Measurements from ENCODE around the gene IMP4. TPM values are rescaled to one million over a fixed set of nuclear protein-coding genes. Genes with fewer than 3 reads are reported as not detected.

IMP4 gene
- total RNA-seq, 2 experiments from 2014 or later, result 80.7 to 88.6 TPM

GRCh38 chr2:130372833-130373807, 30.4 kb downstream of the IMP4 start:
- DNase-seq (no peak), ATAC-seq (peak; percentile 2)
- POLR2A ChIA-PET, result interaction anchor here (1.6 to 3.1 kb wide), 3 partner anchors 17 to 192 kb away, joined by 4 to 20 read pairs (median 18); partner anchors contain the start of genes IMP4 and SMPD4

DNA sequence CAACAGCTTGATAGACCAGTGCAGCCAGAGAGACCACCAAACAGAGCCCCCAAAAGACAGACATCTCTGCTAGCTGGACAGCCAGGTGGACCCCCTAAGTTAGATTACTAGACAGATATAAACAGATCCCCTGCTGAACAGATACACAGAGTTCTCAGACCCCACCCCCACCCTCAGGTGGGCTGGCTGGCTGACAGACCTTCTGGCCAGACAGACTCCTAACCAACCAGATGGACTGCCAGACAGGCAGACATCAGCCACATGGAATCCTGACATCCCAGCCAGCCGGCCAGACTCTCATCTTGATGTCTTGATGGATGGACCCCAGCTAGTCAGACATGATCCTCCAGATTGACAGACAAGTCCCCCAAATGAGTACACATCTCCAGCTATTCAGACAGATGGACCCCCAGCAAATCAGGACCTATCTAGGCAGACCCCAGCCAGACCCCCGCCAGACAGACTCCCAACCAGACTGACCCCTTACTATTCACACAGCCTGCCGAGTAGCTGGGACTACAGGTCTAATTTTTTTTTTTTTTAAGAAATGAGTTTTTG, 31.2 kb downstream of the IMP4 start:
- Mint-ChIP-seq H3K9me3 (ENCODE audit: insufficient read depth) (no peaks in the 10 kb centered on the region), H3K27me3 (ENCODE audit: low read depth) (peaks cover under 1% of the 10 kb centered on the region), H3K27ac (peak overlapping the region; percentile 88), H3K4me1 (ENCODE audit: low read depth) (peaks cover 86% of the 10 kb centered on the region), H3K4me3 (peak overlapping the region; percentile 44), H3K36me3 (ENCODE audit: low read depth) (peaks cover 61% of the 10 kb centered on the region)
- DNase-seq (no peak), ATAC-seq (no peak)
- ChIA-PET POLR2A (interaction anchor here (1.6 to 3.1 kb wide), 3 partner anchors 16 to 193 kb away, joined by 4 to 20 read pairs (median 18); partner anchors contain the start of genes IMP4 and SMPD4), CTCF (interaction anchor here (1.1 to 2.2 kb wide), 5 partner anchors 12 to 47 kb away, joined by 3 to 14 read pairs (median 7); partner anchors contain the start of genes IMP4 and PTPN18)

More at GRCh38 chr2:130372833-130373807, 30.4 kb downstream of the IMP4 start:
- Mint-ChIP-seq H3K27me3 (ENCODE audit: low read depth) (peaks cover 6% of the 10 kb centered on the region), H3K36me3 (ENCODE audit: low read depth) (peaks cover 61% of the 10 kb centered on the region), H3K27ac (peak overlapping the region; percentile 88), H3K9me3 (ENCODE audit: insufficient read depth) (no peaks in the 10 kb centered on the region), H3K4me1 (ENCODE audit: low read depth) (peaks cover 78% of the 10 kb centered on the region), H3K4me3 (peak overlapping the region; percentile 81)
- CTCF ChIA-PET, result interaction anchor here (0.8 to 2.2 kb wide), 8 partner anchors 10 to 47 kb away, joined by 3 to 14 read pairs (median 4); partner anchors contain the start of genes IMP4 and PTPN18

- Mint-ChIP-seq H3K36me3 (ENCODE audit: low read depth) (peaks cover 64% of the 10 kb centered on the region), H3K4me3 (no peak overlapping the region), H3K27ac (peak overlapping the region; percentile 55), H3K4me1 (ENCODE audit: low read depth) (peaks cover 88% of the 10 kb centered on the region), H3K9me3 (ENCODE audit: insufficient read depth) (no peaks in the 10 kb centered on the region), H3K27me3 (ENCODE audit: low read depth) (no peaks in the 10 kb centered on the region)
- DNase-seq (no peak), ATAC-seq (no peak)
- ChIA-PET CTCF (no interaction called here), POLR2A (interaction anchor here (1.6 to 3.1 kb wide), 3 partner anchors 15 to 194 kb away, joined by 4 to 20 read pairs (median 18); partner anchors contain the start of genes IMP4 and SMPD4)
Observed at GRCh38 chr2:130374587-130375290, 32.0 kb downstream of the IMP4 start.

- Mint-ChIP-seq H3K4me3 (no peak overlapping the region), H3K9me3 (ENCODE audit: insufficient read depth) (no peaks in the 10 kb centered on the region), H3K4me1 (ENCODE audit: low read depth) (peaks cover 88% of the 10 kb centered on the region), H3K27me3 (ENCODE audit: low read depth) (no peaks in the 10 kb centered on the region), H3K27ac (peak overlapping the region; percentile 5), H3K36me3 (ENCODE audit: low read depth) (peaks cover 70% of the 10 kb centered on the region)
- CTCF ChIA-PET, result interaction anchor here (0.9 kb wide), 1 partner anchor 14 kb away, joined by 3 read pairs; no protein-coding TSS in a partner anchor
- no peak for ATAC-seq
- POLR2A ChIA-PET, result interaction anchor here (3.1 kb wide), 1 partner anchor 14 kb away, joined by 20 read pairs; no protein-coding TSS in a partner anchor
- no peak for DNase-seq
Observed at GRCh38 chr2:130375291-130376266, 32.9 kb downstream of the IMP4 start.

DNA sequence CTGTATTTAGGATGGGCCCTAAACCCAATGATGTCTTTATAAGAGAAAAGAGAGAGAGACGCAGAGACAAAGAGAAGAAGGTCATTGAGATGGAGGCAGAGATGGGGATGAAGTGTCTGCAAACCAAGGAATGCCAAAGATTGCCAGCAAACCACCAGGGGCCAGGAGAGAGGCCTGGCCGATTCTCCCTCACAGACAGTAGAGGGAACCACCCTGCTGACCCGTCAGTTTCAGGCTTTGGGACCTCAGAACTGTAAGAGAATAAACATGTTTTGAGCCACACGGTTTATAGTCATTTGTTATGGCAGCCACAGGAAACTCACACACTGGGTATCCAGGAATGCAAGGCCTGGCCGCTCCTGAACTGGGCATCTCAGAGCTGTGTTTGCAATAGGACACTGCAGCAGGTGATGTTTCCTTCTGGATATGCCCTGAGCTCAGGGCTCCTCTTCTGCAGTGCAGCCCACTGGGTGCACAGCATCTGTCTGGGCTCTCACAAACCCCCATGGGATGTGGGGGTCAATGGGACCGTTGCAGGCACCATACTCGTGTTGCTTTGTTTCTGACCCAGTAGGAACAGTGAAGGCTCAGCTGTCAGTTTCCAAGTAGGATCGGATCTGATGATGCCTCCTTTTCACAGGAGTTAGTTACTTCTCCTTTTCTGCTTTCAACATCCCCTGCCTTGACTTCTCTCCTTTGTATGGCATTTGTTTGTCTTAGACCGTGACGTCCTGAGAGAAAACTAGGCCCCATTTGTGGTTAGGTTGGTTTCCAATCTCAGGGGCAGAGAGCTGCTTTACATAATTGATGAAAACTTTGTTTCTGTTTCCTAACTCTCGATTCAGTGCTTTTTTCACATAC, 34.0 kb downstream of the IMP4 start:
- Mint-ChIP-seq H3K9me3 (ENCODE audit: insufficient read depth) (no peaks in the 10 kb centered on the region), H3K27ac (peak overlapping the region; percentile 31), H3K36me3 (ENCODE audit: low read depth) (peaks cover 69% of the 10 kb centered on the region), H3K4me1 (ENCODE audit: low read depth) (peaks cover 81% of the 10 kb centered on the region), H3K4me3 (no peak overlapping the region), H3K27me3 (ENCODE audit: low read depth) (no peaks in the 10 kb centered on the region)
- DNase-seq, result no peak
- POLR2A ChIA-PET, result interaction anchor here (0.9 to 3.7 kb wide), 2 partner anchors 10 to 34 kb away, joined by 3 to 20 read pairs; partner anchors contain the start of gene IMP4
- CTCF ChIA-PET, result interaction anchor here (0.9 to 2.7 kb wide), 4 partner anchors 13 to 21 kb away, joined by 3 to 7 read pairs (median 3); partner anchors contain the start of gene PTPN18
- ATAC-seq, result no peak

DNA sequence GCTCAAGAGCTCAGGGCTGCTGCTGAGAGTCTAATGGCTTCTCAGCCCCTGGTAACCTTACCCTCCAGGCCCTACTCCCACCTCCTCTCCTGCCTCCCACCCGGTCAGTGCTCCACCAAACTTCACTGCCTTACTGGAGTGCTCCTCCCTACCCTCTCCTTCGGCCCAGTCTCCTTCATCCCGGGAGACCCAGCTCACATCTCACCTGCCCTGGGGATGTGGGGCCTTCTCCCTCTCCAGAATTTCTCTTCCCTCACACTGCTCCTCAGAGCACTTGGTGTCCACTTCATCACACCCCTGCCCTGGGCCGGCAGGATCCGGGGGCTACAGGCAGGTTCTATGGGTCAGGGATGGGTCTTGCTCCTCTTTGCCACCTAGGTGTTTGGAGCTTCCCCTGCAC, 34.8 kb downstream of the IMP4 start:
- peak overlapping the region; percentile 50 for H3K27ac Mint-ChIP-seq
- peaks cover 71% of the 10 kb centered on the region for H3K36me3 Mint-ChIP-seq (ENCODE audit: low read depth)
- H3K4me1 Mint-ChIP-seq (ENCODE audit: low read depth), result peaks cover 78% of the 10 kb centered on the region
- no peaks in the 10 kb centered on the region for H3K9me3 Mint-ChIP-seq (ENCODE audit: insufficient read depth)
- ChIA-PET POLR2A (interaction anchor here (0.9 to 3.7 kb wide), 2 partner anchors 11 to 35 kb away, joined by 3 to 20 read pairs; partner anchors contain the start of gene IMP4), CTCF (interaction anchor here (1.0 to 2.7 kb wide), 5 partner anchors 12 to 39 kb away, joined by 3 to 7 read pairs (median 4); partner anchors contain the start of genes IMP4 and PTPN18)
- DNase-seq, result no peak
- no peak overlapping the region for H3K4me3 Mint-ChIP-seq
- H3K27me3 Mint-ChIP-seq (ENCODE audit: low read depth), result no peaks in the 10 kb centered on the region
- no peak for ATAC-seq

DNA sequence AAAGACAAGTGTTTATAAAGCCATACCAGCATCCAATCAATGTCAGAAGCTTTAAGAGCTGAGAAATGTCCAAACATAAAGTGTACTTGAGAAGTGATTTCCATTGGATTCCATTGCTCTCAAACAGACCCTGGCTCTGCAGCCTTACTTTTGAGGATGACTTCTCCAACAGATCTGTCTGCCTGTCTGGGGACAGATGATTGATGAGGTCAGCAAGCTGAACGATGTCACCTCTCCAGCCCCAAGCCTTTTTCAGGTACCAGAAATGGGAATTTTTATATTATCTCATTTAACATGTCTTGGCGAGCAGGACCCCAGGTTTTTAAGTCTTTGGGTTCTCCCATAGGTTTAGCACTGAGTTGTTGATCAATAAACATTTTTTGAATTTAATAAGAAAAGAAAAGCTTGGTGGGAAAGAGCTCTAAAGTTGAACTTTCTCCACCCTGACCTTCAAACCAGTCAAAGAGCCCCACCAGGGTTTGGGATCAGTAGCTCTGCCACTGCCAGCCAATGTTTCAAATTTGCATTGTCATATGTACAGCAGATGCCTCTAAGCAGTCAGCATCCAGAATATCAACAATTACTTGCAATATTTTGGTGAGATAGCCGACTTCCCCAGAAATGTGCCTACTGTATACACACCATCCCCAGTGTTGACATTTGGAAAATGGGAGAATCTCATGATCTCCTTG, 35.7 kb downstream of the IMP4 start:
- ATAC-seq, result no peak
- H3K4me3 Mint-ChIP-seq, result no peak overlapping the region
- peaks cover 72% of the 10 kb centered on the region for H3K4me1 Mint-ChIP-seq (ENCODE audit: low read depth)
- H3K9me3 Mint-ChIP-seq (ENCODE audit: insufficient read depth), result no peaks in the 10 kb centered on the region
- H3K36me3 Mint-ChIP-seq (ENCODE audit: low read depth), result peaks cover 71% of the 10 kb centered on the region
- DNase-seq, result no peak
- POLR2A ChIA-PET, result interaction anchor here (0.6 to 3.7 kb wide), 2 partner anchors 14 to 36 kb away, joined by 3 to 20 read pairs; partner anchors contain the start of gene IMP4
- no peaks in the 10 kb centered on the region for H3K27me3 Mint-ChIP-seq (ENCODE audit: low read depth)
- CTCF ChIA-PET, result interaction anchor here (0.9 to 2.7 kb wide), 5 partner anchors 23 to 200 kb away, joined by 3 to 7 read pairs (median 4); partner anchors contain the start of genes IMP4 and PTPN18
- no peak overlapping the region for H3K27ac Mint-ChIP-seq

DNA sequence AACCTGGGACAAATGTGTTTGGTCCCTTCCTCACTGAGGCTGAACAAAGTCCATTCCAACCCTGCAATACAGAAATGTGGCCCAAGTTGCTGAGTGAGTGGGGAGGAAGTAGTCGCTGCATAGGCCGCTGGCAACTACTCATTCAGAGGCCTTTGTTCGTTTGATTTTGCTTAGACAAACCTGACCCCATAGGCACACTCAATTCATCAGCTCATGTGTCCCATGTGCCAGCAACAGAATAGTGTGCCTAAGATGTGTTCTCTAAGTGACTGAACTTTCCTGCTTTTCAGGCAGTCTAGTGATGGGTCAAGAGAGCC, 36.2 kb downstream of the IMP4 start:
- CTCF ChIA-PET, result interaction anchor here (0.9 to 2.7 kb wide), 4 partner anchors 24 to 200 kb away, joined by 3 to 7 read pairs (median 4); partner anchors contain the start of genes IMP4 and PTPN18
- Mint-ChIP-seq H3K36me3 (ENCODE audit: low read depth) (peaks cover 66% of the 10 kb centered on the region), H3K9me3 (ENCODE audit: insufficient read depth) (no peaks in the 10 kb centered on the region), H3K4me1 (ENCODE audit: low read depth) (peaks cover 67% of the 10 kb centered on the region), H3K4me3 (no peak overlapping the region), H3K27ac (no peak overlapping the region), H3K27me3 (ENCODE audit: low read depth) (no peaks in the 10 kb centered on the region)
- DNase-seq (no peak), ATAC-seq (no peak)
- POLR2A ChIA-PET, result interaction anchor here (0.6 to 3.7 kb wide), 2 partner anchors 14 to 36 kb away, joined by 3 to 20 read pairs; partner anchors contain the start of gene IMP4
